ENCODE data around the gene CMPK2.
A peak's percentile ranks its signal among the peaks of the same experiment; 100 is the strongest.

The CMPK2 gene, protein sequence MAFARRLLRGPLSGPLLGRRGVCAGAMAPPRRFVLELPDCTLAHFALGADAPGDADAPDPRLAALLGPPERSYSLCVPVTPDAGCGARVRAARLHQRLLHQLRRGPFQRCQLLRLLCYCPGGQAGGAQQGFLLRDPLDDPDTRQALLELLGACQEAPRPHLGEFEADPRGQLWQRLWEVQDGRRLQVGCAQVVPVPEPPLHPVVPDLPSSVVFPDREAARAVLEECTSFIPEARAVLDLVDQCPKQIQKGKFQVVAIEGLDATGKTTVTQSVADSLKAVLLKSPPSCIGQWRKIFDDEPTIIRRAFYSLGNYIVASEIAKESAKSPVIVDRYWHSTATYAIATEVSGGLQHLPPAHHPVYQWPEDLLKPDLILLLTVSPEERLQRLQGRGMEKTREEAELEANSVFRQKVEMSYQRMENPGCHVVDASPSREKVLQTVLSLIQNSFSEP

DNA sequence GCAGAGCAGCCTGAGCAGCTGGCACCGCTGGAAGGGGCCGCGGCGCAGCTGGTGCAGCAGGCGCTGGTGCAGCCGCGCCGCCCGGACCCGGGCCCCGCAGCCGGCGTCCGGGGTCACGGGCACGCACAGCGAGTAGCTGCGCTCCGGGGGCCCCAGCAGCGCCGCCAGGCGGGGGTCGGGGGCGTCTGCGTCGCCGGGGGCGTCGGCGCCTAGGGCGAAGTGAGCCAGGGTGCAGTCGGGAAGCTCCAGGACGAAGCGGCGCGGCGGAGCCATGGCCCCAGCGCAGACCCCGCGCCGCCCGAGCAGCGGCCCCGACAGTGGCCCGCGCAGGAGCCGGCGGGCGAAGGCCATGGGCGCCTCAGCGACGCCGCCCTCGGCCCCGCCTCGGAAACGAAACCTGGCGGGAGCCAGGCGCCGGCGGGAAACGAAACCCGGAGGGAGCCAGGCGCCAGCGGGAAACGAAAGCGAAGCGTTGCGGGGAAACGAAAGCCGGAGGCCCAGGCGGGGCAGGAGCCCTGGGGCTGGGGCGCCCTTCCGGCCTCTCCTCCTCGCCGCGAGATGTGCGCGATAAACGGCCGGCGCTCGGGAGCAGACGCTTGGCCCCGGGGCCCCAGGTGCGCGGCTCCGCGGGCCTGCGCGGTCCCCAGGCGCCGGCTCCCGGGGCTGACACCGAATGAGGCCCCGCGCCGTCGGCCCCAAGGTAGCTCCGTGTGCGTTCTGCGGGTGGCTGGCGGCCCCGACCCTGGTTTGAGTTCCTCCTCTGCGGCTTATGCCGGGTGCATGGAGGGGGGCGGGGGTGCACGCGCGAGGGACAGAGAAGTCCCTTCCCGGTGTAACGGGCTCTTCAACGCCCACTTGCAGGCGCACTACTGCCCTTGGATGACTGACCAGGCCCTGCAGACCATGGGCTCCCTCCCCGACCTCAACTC lies at the start of gene CMPK2:
TSS of gene CMPK2 (minus strand) at position 562 of the 929 bp plus-strand sequence. CDS start at position 351, 211 bp downstream.
- peaks cover 0 to 4% (median 0%) of the 10 kb centered on the region in 3 donors for H3K36me3 ChIP-seq
- peaks cover 0 to 14% (median 9%) of the 10 kb centered on the region in 4 donors for H3K4me1 ChIP-seq
- TF ChIP-seq, protein P1, sequence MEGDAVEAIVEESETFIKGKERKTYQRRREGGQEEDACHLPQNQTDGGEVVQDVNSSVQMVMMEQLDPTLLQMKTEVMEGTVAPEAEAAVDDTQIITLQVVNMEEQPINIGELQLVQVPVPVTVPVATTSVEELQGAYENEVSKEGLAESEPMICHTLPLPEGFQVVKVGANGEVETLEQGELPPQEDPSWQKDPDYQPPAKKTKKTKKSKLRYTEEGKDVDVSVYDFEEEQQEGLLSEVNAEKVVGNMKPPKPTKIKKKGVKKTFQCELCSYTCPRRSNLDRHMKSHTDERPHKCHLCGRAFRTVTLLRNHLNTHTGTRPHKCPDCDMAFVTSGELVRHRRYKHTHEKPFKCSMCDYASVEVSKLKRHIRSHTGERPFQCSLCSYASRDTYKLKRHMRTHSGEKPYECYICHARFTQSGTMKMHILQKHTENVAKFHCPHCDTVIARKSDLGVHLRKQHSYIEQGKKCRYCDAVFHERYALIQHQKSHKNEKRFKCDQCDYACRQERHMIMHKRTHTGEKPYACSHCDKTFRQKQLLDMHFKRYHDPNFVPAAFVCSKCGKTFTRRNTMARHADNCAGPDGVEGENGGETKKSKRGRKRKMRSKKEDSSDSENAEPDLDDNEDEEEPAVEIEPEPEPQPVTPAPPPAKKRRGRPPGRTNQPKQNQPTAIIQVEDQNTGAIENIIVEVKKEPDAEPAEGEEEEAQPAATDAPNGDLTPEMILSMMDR (IDR thresholded peaks at IDR 0.05): no peak
- H3K27ac ChIP-seq: peak within 1 kb of the TSS; percentile 58 to 73
- H3K27me3 ChIP-seq: no peaks in the 10 kb centered on the region
- H3K4me3 ChIP-seq: peak within 1 kb of the TSS; percentile 69 to 90
- peak; percentile 39 to 72 for DNase-seq
- H3K9me3 ChIP-seq: no peaks in the 10 kb centered on the region
- intact Hi-C loops (cut with DNase I; ENCODE audit: low total_unique reads): no loop called here

DNA sequence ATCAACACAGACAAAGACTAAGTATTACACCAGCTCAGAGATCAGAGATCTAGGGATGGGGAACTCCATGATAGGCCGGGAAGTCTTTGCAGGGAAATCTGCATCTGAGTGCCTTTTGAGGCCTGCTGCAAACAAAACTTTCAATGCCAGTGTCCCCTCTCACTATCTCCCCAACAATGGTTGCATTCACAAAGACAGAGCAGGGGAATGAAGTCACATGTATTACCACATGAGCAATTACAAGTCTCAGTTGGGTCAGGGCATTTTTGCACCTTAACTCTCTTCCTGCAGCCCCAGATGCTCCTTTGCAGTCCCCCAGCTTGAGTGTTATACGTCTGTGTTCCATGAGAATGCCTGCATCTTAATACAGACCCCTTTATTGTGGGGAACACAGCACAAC lies 49.7 kb upstream of the CMPK2 start:
- Histone ChIP-seq H3K36me3 (no peaks in the 10 kb centered on the region), H3K27me3 (no peaks in the 10 kb centered on the region), H3K9me3 (no peaks in the 10 kb centered on the region), H3K4me3 (no peak overlapping the region), H3K27ac (no peak overlapping the region), H3K4me1 (peaks cover 0 to 22% (median 12%) of the 10 kb centered on the region in 4 donors)
- DNase-seq: no peak
- intact Hi-C loops (cut with DNase I; ENCODE audit: low total_unique reads): no loop called here
- TF ChIP-seq, protein P1 (IDR thresholded peaks at IDR 0.05): no peak

DNA sequence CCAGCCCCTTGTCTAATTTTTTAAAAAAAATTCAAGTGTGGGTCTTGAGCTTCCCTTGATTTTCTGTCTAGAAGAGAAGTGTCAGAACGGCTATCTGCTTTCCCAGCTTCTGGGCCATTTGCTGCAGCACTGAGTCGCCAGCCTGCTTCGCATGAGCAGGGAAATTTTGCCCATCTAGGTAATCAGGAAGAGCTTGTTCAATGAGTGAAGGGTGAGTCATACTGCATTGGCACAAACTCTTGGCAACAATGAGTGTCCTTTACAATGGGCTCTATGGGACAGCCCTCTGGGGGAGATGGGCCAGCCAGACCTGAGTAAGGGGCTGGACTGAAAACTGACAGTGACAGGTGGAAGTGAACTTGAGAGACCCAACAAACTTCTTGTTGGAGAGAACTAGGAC lies 49.1 kb upstream of the CMPK2 start:
- no peak for DNase-seq
- no peaks in the 10 kb centered on the region for H3K9me3 ChIP-seq
- intact Hi-C loops (cut with DNase I; ENCODE audit: low total_unique reads): no loop called here
- H3K4me3 ChIP-seq: no peak overlapping the region
- peaks cover 0 to 18% (median 12%) of the 10 kb centered on the region in 4 donors for H3K4me1 ChIP-seq
- H3K27me3 ChIP-seq: no peaks in the 10 kb centered on the region
- no peak overlapping the region for H3K27ac ChIP-seq
- no peaks in the 10 kb centered on the region for H3K36me3 ChIP-seq
- TF ChIP-seq, protein P1 (IDR thresholded peaks at IDR 0.05): no peak

DNA sequence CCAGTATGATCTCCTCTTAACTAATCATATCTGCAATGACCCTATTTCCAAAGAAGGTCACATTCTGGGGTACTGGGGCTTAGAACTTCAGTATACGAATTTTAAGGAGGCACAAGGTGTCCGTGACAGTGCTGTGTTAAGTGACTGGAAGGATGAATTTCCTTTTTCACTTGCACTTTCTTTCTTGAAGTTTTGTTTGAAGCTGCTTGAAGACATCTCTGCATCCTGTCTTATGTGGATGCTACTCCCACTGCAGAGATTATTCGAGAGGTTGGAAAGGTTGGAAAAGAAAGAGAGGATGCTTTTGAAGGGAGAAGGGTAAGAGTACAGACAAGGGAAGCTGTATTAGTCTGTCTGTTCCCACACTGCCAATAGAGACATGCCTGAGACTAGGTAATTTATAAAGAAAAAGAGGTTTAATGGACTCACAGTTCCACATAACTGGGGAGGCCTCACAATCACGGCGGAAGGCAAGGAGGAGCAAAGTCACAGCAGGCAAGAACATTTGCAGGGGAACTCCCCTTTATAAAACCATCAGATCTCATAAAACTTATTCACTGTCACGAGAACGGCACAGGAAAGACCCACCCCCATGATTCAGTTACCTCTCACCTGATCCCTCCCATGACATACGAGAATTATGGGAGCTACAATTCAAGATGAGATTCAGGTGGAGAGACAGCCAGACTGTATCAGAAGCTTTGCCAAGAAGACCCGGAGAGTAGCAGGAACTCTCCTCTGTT lies 47.9 kb upstream of the CMPK2 start:
- H3K27me3 ChIP-seq: no peaks in the 10 kb centered on the region
- H3K27ac ChIP-seq: no peak overlapping the region
- intact Hi-C loops (cut with DNase I; ENCODE audit: low total_unique reads): no loop called here
- no peaks in the 10 kb centered on the region for H3K36me3 ChIP-seq
- DNase-seq: no peak
- H3K9me3 ChIP-seq: no peaks in the 10 kb centered on the region
- H3K4me3 ChIP-seq: no peak overlapping the region
- peaks cover 0 to 11% (median 8%) of the 10 kb centered on the region in 4 donors for H3K4me1 ChIP-seq
- TF ChIP-seq, protein P1 (IDR thresholded peaks at IDR 0.05): no peak

DNA sequence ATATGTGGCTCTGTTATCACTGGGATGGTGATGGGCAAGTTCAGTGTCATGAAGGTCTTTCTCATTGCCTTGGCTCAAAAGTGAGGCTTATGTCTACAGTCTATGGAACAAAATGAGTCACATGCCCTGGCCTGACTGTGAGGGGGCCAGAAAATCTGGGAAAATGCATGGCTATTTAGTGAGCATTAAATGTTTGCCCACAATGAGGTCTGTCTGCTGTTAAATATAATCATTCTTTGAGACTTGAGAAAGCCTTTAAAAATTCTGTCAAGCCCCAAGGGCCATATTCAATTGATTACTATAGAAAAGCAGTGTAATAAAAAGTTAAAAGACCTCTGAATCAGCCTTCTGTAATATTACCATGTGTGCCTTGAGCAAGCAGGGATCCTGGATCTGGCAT lies 46.0 kb upstream of the CMPK2 start:
- peaks cover 0 to 1% (median under 1%) of the 10 kb centered on the region in 4 donors for H3K4me1 ChIP-seq
- no peak overlapping the region for H3K27ac ChIP-seq
- no peak overlapping the region for H3K4me3 ChIP-seq
- TF ChIP-seq, protein P1 (IDR thresholded peaks at IDR 0.05): no peak
- H3K36me3 ChIP-seq: no peaks in the 10 kb centered on the region
- H3K9me3 ChIP-seq: no peaks in the 10 kb centered on the region
- intact Hi-C loops (cut with DNase I; ENCODE audit: low total_unique reads): no loop called here
- no peak for DNase-seq
- H3K27me3 ChIP-seq: no peaks in the 10 kb centered on the region

Data from tibial artery (tissue), 4 donors.